Myocyte (in vitro differentiated cells): ENCODE data around the gene INTS3. TPM values are rescaled to one million over a fixed set of nuclear protein-coding genes. Genes with fewer than 3 reads are reported as not detected.

Source experiments
- DNase-seq: peaks from one replicate; pipeline ENCODE4 v3.0.0-alpha.2; 2012; ENCODE audit warnings: low read depth
- polyA plus RNA-seq: library from polyadenylated mRNA; unstranded; fragments of >200 nt; gene quantifications from one replicate; pipeline ENCODE4 v1.2.1, GENCODE V29; 2012; ENCODE audit warnings: missing spikeins
- total RNA-seq: library from RNA; depleted of rRNA; stranded (reverse); fragments of >200 nt; gene quantifications from 2 replicates; pipeline ENCODE4 v1.2.3, GENCODE V29; 2014

Gene INTS3
- 24.0 and 27.7 TPM in 2 replicates for total RNA-seq
- polyA plus RNA-seq = 34.6 TPM

GRCh38 chr1:153727463-153728304 lies at the start of gene INTS3:
Gene INTS3 (plus strand): TSS chr1:153728050. CDS start chr1:153728635, 585 bp downstream.
- peak; percentile 100 for DNase-seq

GRCh38 chr1:153678519-153679336 lies 49.1 kb upstream of the INTS3 start, which contains the start of gene NPR1:
Gene NPR1 (plus strand): TSS chr1:153678688. CDS start chr1:153679109, 421 bp downstream.
- DNase-seq = no peak

- DNase-seq = no peak
These were observed 48.3 kb upstream of the INTS3 start for GRCh38 chr1:153679337-153680119.

GRCh38 chr1:153680120-153680403 lies 47.8 kb upstream of the INTS3 start:
- DNase-seq = no peak

- DNase-seq = no peak
These were observed 45.1 kb upstream of the INTS3 start for GRCh38 chr1:153682730-153683129.

GRCh38 chr1:153683854-153684253 lies 44.0 kb upstream of the INTS3 start:
- DNase-seq = no peak

- no peak for DNase-seq
These were observed 43.0 kb upstream of the INTS3 start for GRCh38 chr1:153684892-153685291.

GRCh38 chr1:153685544-153686340 lies 42.1 kb upstream of the INTS3 start:
- no peak for DNase-seq

- no peak for DNase-seq
These were observed 40.3 kb upstream of the INTS3 start for GRCh38 chr1:153687346-153688125.

GRCh38 chr1:153688276-153688675 lies 39.6 kb upstream of the INTS3 start:
- no peak for DNase-seq

- DNase-seq = no peak
These were observed 39.0 kb upstream of the INTS3 start for GRCh38 chr1:153688736-153689328.

- DNase-seq = no peak
These were observed 34.4 kb upstream of the INTS3 start for GRCh38 chr1:153693466-153693865.

GRCh38 chr1:153696741-153697140 lies 31.1 kb upstream of the INTS3 start:
- DNase-seq = no peak

- no peak for DNase-seq
These were observed 30.4 kb upstream of the INTS3 start for GRCh38 chr1:153697191-153698019.

- DNase-seq = no peak
These were observed 29.6 kb upstream of the INTS3 start for GRCh38 chr1:153698020-153698922.

- DNase-seq = no peak
These were observed 28.7 kb upstream of the INTS3 start for GRCh38 chr1:153698923-153699714.

- DNase-seq = no peak
These were observed 28.1 kb upstream of the INTS3 start for GRCh38 chr1:153699768-153700167.
